K562 (cell line): Measurements from ENCODE around the gene PRKCE. TPM values are rescaled to one million over a fixed set of nuclear protein-coding genes. Genes with fewer than 3 reads are reported as not detected.

Source experiments
- ATAC-seq: fragments of 200-7000 bp; cut with Tn5 transposase; 3 replicates; pipeline ENCODE4 v1.9.1; 2020; ENCODE audit warnings: moderate library complexity
- BruUV-seq: library from RNA; stranded (reverse); fragments of 400-500 nt; replicated peaks from 2 replicates; lab custom pipeline; 2021; lab: Mats Ljungman, UMichigan
- CTCF ChIA-PET: fragments of 300-600 bp; formaldehyde crosslinking; extraction: SDS; loops from one replicate; lab custom pipeline; 2021; ENCODE audit warnings: low intra/inter-chr PET ratio; lab: Yijun Ruan, JAX
- POLR2A ChIA-PET: fragments of 300-600, 350-650 bp; sonication (Branson Sonifier 250); formaldehyde crosslinking; extraction: SDS; loops from one replicate; lab custom pipeline; 2021; ENCODE audit warnings: antibody characterized with exemption, inconsistent platforms; lab: Yijun Ruan, JAX
- DNase-seq, 4 experiments: peaks; one replicate each; pipeline versions ENCODE4 v3.0.0 to v3.0.0-alpha.2; 2011 to 2018; ENCODE audit warnings: low spot score in 3 of 4, mixed read lengths in 3 of 4; ENCODE audit errors: extremely low read depth in 1 of 4
- FAIRE-seq: peaks from 2 replicates; lab custom pipeline; 2011; peaks lifted over from hg19 to GRCh38; lab: Jason Lieb, UNC
- H2AFZ ChIP-seq: 2 replicates; pipeline ENCODE4 v1.6.0; 2011; ENCODE audit warnings: low read depth, low read length, control low read depth, inconsistent platforms
- H3K27ac ChIP-seq: fragments of 200-600 bp; 3 replicates; pipeline ENCODE4 v1.8.0; 2011; ENCODE audit warnings: low read depth, mild to moderate bottlenecking, control low read depth, inconsistent platforms, low read length, moderate library complexity, mixed read lengths; ENCODE audit errors: extremely low read depth
- H3K27me3 ChIP-seq, 2 experiments: fragments of 300-600 bp in 1 of 2; 2 replicates in 1 of 2; 3 replicates in 1 of 2; pipeline versions ENCODE4 v1.6.0 to v1.8.0; 2011; ENCODE audit warnings: inconsistent platforms in 2 of 2, low read length in 2 of 2, mild to moderate bottlenecking in 1 of 2, mixed read lengths in 1 of 2, moderate library complexity in 1 of 2; ENCODE audit not compliant: control insufficient read depth in 2 of 2, insufficient read depth in 2 of 2
- H3K36me3 ChIP-seq: fragments of 300-600 bp; 3 replicates; pipeline ENCODE4 v1.8.0; 2011; ENCODE audit warnings: mild to moderate bottlenecking, low read length, inconsistent platforms; ENCODE audit not compliant: control insufficient read depth, insufficient read depth
- H3K4me1 ChIP-seq, 2 experiments: fragments of 200-600 bp in 1 of 2; replicated peaks in 1 of 2; 2 replicates in 1 of 2; 3 replicates in 1 of 2; pipeline versions ENCODE4 v1.5.1 to v1.8.0; 2011; ENCODE audit warnings: inconsistent platforms in 2 of 2, low read length in 2 of 2, mild to moderate bottlenecking in 1 of 2, mixed read lengths in 1 of 2, moderate library complexity in 1 of 2; ENCODE audit not compliant: control insufficient read depth in 2 of 2, insufficient read depth in 2 of 2
- H3K4me2 ChIP-seq: 2 replicates; pipeline ENCODE4 v1.6.1; 2011; ENCODE audit warnings: low read length, control low read depth, inconsistent platforms, mixed read lengths; ENCODE audit not compliant: insufficient read depth
- H3K4me3 ChIP-seq: fragments of 200-600 bp; sonication (generic), shearing (Covaris generic); 2 replicates; pipeline ENCODE4 v1.5.1; 2016; ENCODE audit warnings: control low read depth, inconsistent platforms
- H3K79me2 ChIP-seq: fragments of 200-600 bp; 3 replicates; pipeline ENCODE4 v1.8.0; 2011; ENCODE audit warnings: low read length, inconsistent platforms; ENCODE audit not compliant: control insufficient read depth, insufficient read depth
- H3K9ac ChIP-seq, 2 experiments: 2 replicates each; pipeline versions ENCODE4 v1.6.0 to v1.6.1; 2011; ENCODE audit warnings: low read depth in 2 of 2, low read length in 2 of 2, control low read depth in 1 of 2, inconsistent platforms in 1 of 2, mild to moderate bottlenecking in 1 of 2, mixed read lengths in 1 of 2; ENCODE audit not compliant: insufficient read depth in 1 of 2
- H3K9me1 ChIP-seq: one replicate; pipeline ENCODE4 v1.6.0; 2011; ENCODE audit warnings: inconsistent platforms, mild to moderate bottlenecking, low read length, moderate library complexity; ENCODE audit not compliant: control insufficient read depth, insufficient read depth
- H3K9me3 ChIP-seq: replicated peaks from 2 replicates; pipeline ENCODE4 v1.5.1; 2011; ENCODE audit warnings: low read depth, low read length, inconsistent platforms; ENCODE audit not compliant: control insufficient read depth, insufficient read depth
- H4K20me1 ChIP-seq: replicated peaks from 2 replicates; pipeline ENCODE4 v1.6.1; 2011; ENCODE audit warnings: low read length, inconsistent platforms, mixed read lengths; ENCODE audit not compliant: control insufficient read depth, insufficient read depth
- FOXA1 ChIP-seq: fragments of 450-650 bp; IDR thresholded peaks from 2 replicates; pipeline ENCODE4 v1.6.1; 2016; ENCODE audit warnings: mild to moderate bottlenecking, borderline replicate concordance
- FOXP1 ChIP-seq: sonication (generic); formaldehyde crosslinking; IDR thresholded peaks from 2 replicates; pipeline ENCODE4 v1.8.0; 2022; ENCODE audit warnings: mild to moderate bottlenecking, missing genetic modification reagents
- L3MBTL2 ChIP-seq: fragments of 450-650 bp; IDR thresholded peaks from 2 replicates; pipeline ENCODE4 v1.6.1; 2016; ENCODE audit warnings: mild to moderate bottlenecking, moderate library complexity
- NR2C2 ChIP-seq, 2 experiments: fragments of 200-800 bp in 1 of 2; sonication (Bioruptor generic) in 1 of 2; sonication (generic) in 1 of 2; formaldehyde crosslinking in 1 of 2; IDR thresholded peaks; 2 replicates each; pipeline versions ENCODE4 v1.6.1 to v1.8.0; 2016 to 2022; ENCODE audit warnings: mild to moderate bottlenecking in 1 of 2, missing compliant biosample characterization in 1 of 2, missing genetic modification characterization in 1 of 2, missing genetic modification reagents in 1 of 2
- SAP30 ChIP-seq: fragments of 200-600 bp; sonication (generic); IDR thresholded peaks from 2 replicates; pipeline ENCODE4 v1.6.1; 2012; ENCODE audit warnings: borderline replicate concordance, low read depth, mild to moderate bottlenecking, moderate library complexity, low read length, control low read depth, inconsistent platforms; ENCODE audit not compliant: insufficient read depth, poor library complexity, severe bottlenecking
- ZNF146 ChIP-seq: IDR thresholded peaks from one replicate; pipeline ENCODE4 v1.6.1; 2018; ENCODE audit warnings: missing compliant biosample characterization; ENCODE audit not compliant: unreplicated experiment
- ZNF232 ChIP-seq: sonication (generic); formaldehyde crosslinking; IDR thresholded peaks from 2 replicates; pipeline ENCODE4 v1.8.0; 2022; ENCODE audit warnings: mild to moderate bottlenecking, missing genetic modification reagents
- ZNF41 ChIP-seq: fragments of 250-450 bp; sonication (Bioruptor Pico); conservative IDR thresholded peaks from 2 replicates; pipeline ENCODE4 v1.4.0; 2020; ENCODE audit warnings: mild to moderate bottlenecking
- ZNF436 ChIP-seq: fragments of 250-450, 450-650 bp; sonication (Bioruptor Pico); formaldehyde crosslinking; IDR thresholded peaks from 2 replicates; pipeline ENCODE4 v1.7.0; 2020; ENCODE audit warnings: mild to moderate bottlenecking
- ZNF57 ChIP-seq: fragments of 450-650 bp; formaldehyde crosslinking; IDR thresholded peaks from 2 replicates; pipeline ENCODE4 v1.4.0; 2020; ENCODE audit warnings: mild to moderate bottlenecking, moderate library complexity
- WGBS: fragments of 100-300 bp; shearing (Covaris generic); methylation state at CpG from one replicate; pipeline ENCODE4 v1.1.6; 2016; ENCODE audit warnings: low coverage, mixed read lengths; ENCODE audit not compliant: insufficient coverage; ENCODE audit errors: missing lambda C conversion rate; 5-methylcytosine and 5-hydroxymethylcytosine counted together
- in situ Hi-C: fragments of 300-500 bp; cut with MboI; formaldehyde crosslinking; loops from 4 replicates; pipeline ENCODE4 v1.15.0; 2018; ENCODE audit warnings: inconsistent platforms, mixed read lengths
- intact Hi-C: fragments of 100-400 bp; cut with micrococcal nuclease; formaldehyde crosslinking; loops from 2 replicates; pipeline ENCODE4 v1.14.2; 2022
- polyA plus RNA-seq, 8 experiments: library from polyadenylated mRNA; depleted of rRNA in 4 of 8; stranded (reverse) in 5 of 8; unstranded in 3 of 8; fragments of >200 nt; fragmentation: Nextera tagmentation in 2 of 8; fragmentation: Illumina TruSeq in 1 of 8; extraction: Ambion mirVana in 2 of 8; extraction: Trizol in 1 of 8; gene quantifications; 2 replicates each; pipeline versions ENCODE4 v1.2.1 to v1.2.3, GENCODE V29; 2011 to 2014; ENCODE audit warnings: inconsistent platforms in 1 of 8, missing spikeins in 1 of 8
- total RNA-seq, 7 experiments: library from RNA; depleted of rRNA in 6 of 7; stranded (reverse); fragments of >200 nt in 6 of 7; fragmentation: Illumina TruSeq in 2 of 7; extraction: Trizol in 2 of 7; gene quantifications; 2 replicates each; pipeline versions ENCODE4 v1.2.1 to v1.2.3, GENCODE V29; 2011 to 2021; ENCODE audit warnings: low replicate concordance in 1 of 7
- TF ChIP-seq, protein P1 (sequence below): fragments of 250-450 bp; sonication (Bioruptor Pico); IDR thresholded peaks from 2 replicates; pipeline ENCODE4 v1.5.0; 2022; ENCODE audit warnings: mild to moderate bottlenecking

PRKCE gene
- total and polyA plus RNA-seq, 9 of the 15 experiments (the other 6 are each of a cell fraction or from before 2014, with no cell fraction given): 0.06 to 1.0 (median 0.22) TPM; not detected in 1

- no peak for TF ChIP-seq ZNF146 (CRISPR knock-in tag)
- no peak for TF ChIP-seq NR2C2 (CRISPR knock-in tag; IDR thresholded peaks at IDR 0.05)
- no peak for TF ChIP-seq NR2C2 (tag; IDR thresholded peaks at IDR 0.05)
- no peak for TF ChIP-seq FOXA1
- no peak for TF ChIP-seq FOXP1 (CRISPR knock-in tag)
- no peak for TF ChIP-seq ZNF41 (CRISPR knock-in tag)
- TF ChIP-seq, protein P1, sequence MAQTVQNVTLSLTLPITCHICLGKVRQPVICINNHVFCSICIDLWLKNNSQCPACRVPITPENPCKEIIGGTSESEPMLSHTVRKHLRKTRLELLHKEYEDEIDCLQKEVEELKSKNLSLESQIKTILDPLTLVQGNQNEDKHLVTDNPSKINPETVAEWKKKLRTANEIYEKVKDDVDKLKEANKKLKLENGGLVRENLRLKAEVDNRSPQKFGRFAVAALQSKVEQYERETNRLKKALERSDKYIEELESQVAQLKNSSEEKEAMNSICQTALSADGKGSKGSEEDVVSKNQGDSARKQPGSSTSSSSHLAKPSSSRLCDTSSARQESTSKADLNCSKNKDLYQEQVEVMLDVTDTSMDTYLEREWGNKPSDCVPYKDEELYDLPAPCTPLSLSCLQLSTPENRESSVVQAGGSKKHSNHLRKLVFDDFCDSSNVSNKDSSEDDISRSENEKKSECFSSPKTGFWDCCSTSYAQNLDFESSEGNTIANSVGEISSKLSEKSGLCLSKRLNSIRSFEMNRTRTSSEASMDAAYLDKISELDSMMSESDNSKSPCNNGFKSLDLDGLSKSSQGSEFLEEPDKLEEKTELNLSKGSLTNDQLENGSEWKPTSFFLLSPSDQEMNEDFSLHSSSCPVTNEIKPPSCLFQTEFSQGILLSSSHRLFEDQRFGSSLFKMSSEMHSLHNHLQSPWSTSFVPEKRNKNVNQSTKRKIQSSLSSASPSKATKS (CRISPR knock-in tag): no peak
- no peak for TF ChIP-seq ZNF232
- no peak for TF ChIP-seq ZNF436 (CRISPR knock-in tag)
- no peak for TF ChIP-seq ZNF57
- no peak for TF ChIP-seq L3MBTL2
- no peak for TF ChIP-seq SAP30
- TF ChIP-seq, all 486 proteins: peak for 0
These were observed 246.4 kb downstream of the PRKCE start for GRCh38 chr2:45897842-45898241.

More at GRCh38 chr2:45897842-45898241, 246.4 kb downstream of the PRKCE start:
- no TSS peak for BruUV-seq
- in situ Hi-C loops: no loop called here
- H3K27ac ChIP-seq: no peak overlapping the region
- no peaks in the 10 kb centered on the region for H3K9me1 ChIP-seq
- ChIA-PET CTCF (no interaction called here), POLR2A (no interaction called here)
- H2AFZ ChIP-seq: no peak overlapping the region
- H3K27me3 ChIP-seq: peaks cover 18 to 54% of the 10 kb centered on the region in 2 experiments
- 1% methylated on average over 8 of the region's 8 CpGs for WGBS
- no peak for ATAC-seq
- H4K20me1 ChIP-seq: no peaks in the 10 kb centered on the region; the same call in 1 of the 2 replicates
- no peaks in the 10 kb centered on the region for H3K9me3 ChIP-seq
- FAIRE-seq: no peak
- no peaks in the 10 kb centered on the region for H3K36me3 ChIP-seq
- H3K4me3 ChIP-seq: no peak overlapping the region
- no peaks in the 10 kb centered on the region for H3K4me1 ChIP-seq
- H3K4me2 ChIP-seq: no peak overlapping the region
- H3K9ac ChIP-seq: no peak overlapping the region
- DNase-seq: no peak
- no peaks in the 10 kb centered on the region for H3K79me2 ChIP-seq
- intact Hi-C loops: no loop called here
